Esophagus squamous epithelium (tissue), 4 donors: ENCODE measurements around the gene CCND1.

Source experiments
- CTCF ChIP-seq, 6 experiments: fragments of 450-650 bp in 4 of 6; fragments of 200-600 bp in 2 of 6; sonication (generic) in 2 of 6; IDR thresholded peaks; one replicate each; pipeline ENCODE4 v1.5.1; 2016 to 2019; ENCODE audit warnings: antibody characterized with exemption in 6 of 6, mild to moderate bottlenecking in 4 of 6, moderate library complexity in 4 of 6
- POLR2A ChIP-seq, 4 donors: fragments of 450-650 bp; IDR thresholded peaks; one replicate each; pipeline ENCODE4 v1.6.1; 2017; ENCODE audit warnings: antibody characterized with exemption in 4 of 4, mild to moderate bottlenecking in 4 of 4, moderate library complexity in 3 of 4

GRCh38 chr11:69648679-69649575 lies 8.0 kb downstream of the CCND1 start:
- TF ChIP-seq CTCF (IDR thresholded peaks at IDR 0.05) (no peak), POLR2A (IDR thresholded peaks at IDR 0.05) (no peak)
